HCT116 (cell line): Measurements from ENCODE around the gene SLC9B1. TPM values are rescaled to one million over a fixed set of nuclear protein-coding genes. Genes with fewer than 3 reads are reported as not detected.
"Not testable (repeated sequence)": the region's sequence is repeated elsewhere in the genome, so short reads cannot be mapped to it uniquely, and the experiment has no call there.

Experiments used
- ATAC-seq: fragments of 200-7000 bp; cut with Tn5 transposase; 2 replicates; pipeline ENCODE4 v1.9.1; 2020; ENCODE audit warnings: mild to moderate bottlenecking, moderate library complexity
- BruUV-seq: library from RNA; stranded (reverse); fragments of 400-500 nt; replicated peaks from 2 replicates; lab custom pipeline; 2021; lab: Mats Ljungman, UMichigan
- CTCF ChIA-PET: fragments of 300-600 bp; sonication (Branson Sonifier 250); formaldehyde crosslinking; loops from one replicate; lab custom pipeline; 2021; ENCODE audit warnings: antibody characterized with exemption; lab: Charles Lee
- POLR2A ChIA-PET: fragments of 300-600, 350-600 bp; sonication (Branson Sonifier 250); formaldehyde crosslinking; loops from one replicate; lab custom pipeline; 2021; ENCODE audit warnings: antibody characterized with exemption; lab: Charles Lee
- RAD21 ChIA-PET, 2 experiments: fragments of 300-600 bp; sonication (Branson Sonifier 250); formaldehyde crosslinking; loops; one replicate each; lab custom pipeline; 2023; ENCODE audit warnings: low total read pairs in 2 of 2; ENCODE audit not compliant: uncharacterized antibody in 2 of 2, unreplicated experiment in 2 of 2, low non-redundant PET in 1 of 2; lab: Charles Lee
- DNase-seq: peaks from one replicate; pipeline ENCODE4 v3.0.0-alpha.2; 2010; ENCODE audit warnings: low read depth, low spot score
- H2AFZ ChIP-seq: fragments of 200-600 bp; shearing (Covaris generic), sonication (generic); 2 replicates; pipeline ENCODE4 v1.6.1; 2017; ENCODE audit warnings: low read depth, mixed run types, mixed read lengths, antibody characterized with exemption, low read length; ENCODE audit not compliant: poor library complexity, severe bottlenecking
- H3K27ac ChIP-seq: 2 replicates; pipeline ENCODE4 v1.5.1; 2012; ENCODE audit warnings: low read depth, low read length
- H3K27me3 ChIP-seq: fragments of 200-600 bp; sonication (generic); 2 replicates; pipeline ENCODE4 v1.6.1; 2016; ENCODE audit warnings: mixed run types, low read length, mixed read lengths; ENCODE audit not compliant: insufficient read depth
- H3K36me3 ChIP-seq, 2 experiments: fragments of 200-500 bp in 1 of 2; fragments of 200-600 bp in 1 of 2; sonication (Bioruptor generic) in 1 of 2; sonication (generic) in 1 of 2; 2 replicates each; pipeline versions ENCODE4 v1.5.1 to v1.6.1; 2014 to 2016; ENCODE audit warnings: low read length in 2 of 2, inconsistent platforms in 1 of 2, mixed read lengths in 1 of 2, mixed run types in 1 of 2; ENCODE audit not compliant: insufficient read depth in 2 of 2, control insufficient read depth in 1 of 2
- H3K4me1 ChIP-seq, 2 experiments: fragments of 200-600 bp in 1 of 2; sonication (generic) in 1 of 2; 2 replicates each; pipeline versions ENCODE4 v1.5.1 to v1.6.1; 2012 to 2017; ENCODE audit warnings: low read length in 2 of 2, inconsistent platforms in 1 of 2, mild to moderate bottlenecking in 1 of 2, mixed read lengths in 1 of 2, mixed run types in 1 of 2, moderate library complexity in 1 of 2; ENCODE audit not compliant: insufficient read depth in 2 of 2, control insufficient read depth in 1 of 2
- H3K4me2 ChIP-seq: fragments of 200-600 bp; sonication (generic); 2 replicates; pipeline ENCODE4 v1.6.1; 2017; ENCODE audit warnings: mixed run types, low read length, mixed read lengths
- H3K4me3 ChIP-seq, 2 experiments: fragments of 200-600 bp in 1 of 2; sonication (generic) in 1 of 2; replicated peaks in 1 of 2; 2 replicates each; pipeline ENCODE4 v1.5.1; 2011 to 2016; ENCODE audit warnings: low read length in 2 of 2, control low read depth in 1 of 2, low read depth in 1 of 2, mild to moderate bottlenecking in 1 of 2, mixed read lengths in 1 of 2, mixed run types in 1 of 2
- H3K79me2 ChIP-seq: fragments of 200-600 bp; sonication (generic); 2 replicates; pipeline ENCODE4 v1.6.1; 2017; ENCODE audit warnings: mild to moderate bottlenecking, mixed run types, low read length, moderate library complexity, mixed read lengths; ENCODE audit not compliant: insufficient read depth
- H3K9ac ChIP-seq: fragments of 200-600 bp; sonication (generic); 2 replicates; pipeline ENCODE4 v1.6.1; 2016; ENCODE audit warnings: low read length, mixed read lengths
- H3K9me2 ChIP-seq: fragments of 200-600 bp; sonication (generic), shearing (Covaris generic); 2 replicates; pipeline ENCODE4 v1.6.1; 2017; ENCODE audit warnings: mixed run types, mild to moderate bottlenecking, moderate library complexity; ENCODE audit not compliant: insufficient read depth
- H3K9me3 ChIP-seq, 2 experiments: fragments of 200-500 bp in 1 of 2; fragments of 200-600 bp in 1 of 2; sonication (Bioruptor generic) in 1 of 2; sonication (generic) in 1 of 2; 2 replicates each; pipeline ENCODE4 v1.6.1; 2014 to 2017; ENCODE audit warnings: low read length in 2 of 2, mixed read lengths in 2 of 2, inconsistent platforms in 1 of 2, low read depth in 1 of 2, mild to moderate bottlenecking in 1 of 2, mixed run types in 1 of 2, moderate library complexity in 1 of 2; ENCODE audit not compliant: control insufficient read depth in 1 of 2, insufficient read depth in 1 of 2
- H4K20me1 ChIP-seq: fragments of 200-600 bp; sonication (generic), shearing (Covaris generic); 2 replicates; pipeline ENCODE4 v1.6.1; 2017; ENCODE audit warnings: mixed run types, mild to moderate bottlenecking, moderate library complexity; ENCODE audit not compliant: insufficient read depth
- EGR1 ChIP-seq: IDR thresholded peaks from 2 replicates; pipeline ENCODE4 v1.6.1; 2012; ENCODE audit warnings: low read depth
- EZH2 ChIP-seq: fragments of 200-600 bp; sonication (generic); IDR thresholded peaks from 2 replicates; pipeline ENCODE4 v1.6.1; 2017; ENCODE audit warnings: antibody characterized with exemption, mixed run types
- FOSL1 ChIP-seq: IDR thresholded peaks from 2 replicates; pipeline ENCODE4 v1.6.1; 2012; ENCODE audit warnings: low read depth
- JUND ChIP-seq: IDR thresholded peaks from 2 replicates; pipeline ENCODE4 v1.6.1; 2012
- MAX ChIP-seq: IDR thresholded peaks from 2 replicates; pipeline ENCODE4 v1.6.1; 2012
- REST ChIP-seq: IDR thresholded peaks from 2 replicates; pipeline ENCODE4 v1.6.1; 2012; ENCODE audit warnings: low read depth
- SIN3A ChIP-seq: IDR thresholded peaks from 2 replicates; pipeline ENCODE4 v1.6.1; 2012; ENCODE audit warnings: low read depth
- TCF7L2 ChIP-seq: IDR thresholded peaks from 2 replicates; pipeline ENCODE4 v1.7.0; 2011; ENCODE audit warnings: borderline replicate concordance, inconsistent platforms; ENCODE audit not compliant: insufficient read depth, insufficient read length; ENCODE audit errors: extremely low read depth
- ZFX ChIP-seq: fragments of 450-650 bp; IDR thresholded peaks from 2 replicates; pipeline ENCODE4 v1.6.1; 2017
- intact Hi-C: fragments of 100-400 bp; cut with micrococcal nuclease; formaldehyde crosslinking; loops from 2 replicates; pipeline ENCODE4 v1.10.0; 2022
- total RNA-seq: library from RNA; stranded (reverse); gene quantifications from one replicate; pipeline ENCODE4 v1.2.1, GENCODE V29; 2021; ENCODE audit not compliant: unreplicated experiment

SLC9B1 gene
- total RNA-seq, 1 experiment from 2014 or later: 0.74 TPM

GRCh38 chr4:102994803-102995202 lies 24.7 kb downstream of the SLC9B1 start:
- H3K4me2 ChIP-seq: no peak overlapping the region
- no peaks in the 10 kb centered on the region for H3K4me1 ChIP-seq
- H3K27ac ChIP-seq: no peak overlapping the region
- H3K4me3 ChIP-seq: no peak overlapping the region
- RAD21 ChIA-PET: no interaction called here
- TF ChIP-seq TCF7L2: no peak
- TF ChIP-seq MAX: no peak
- TF ChIP-seq SIN3A: no peak
- TF ChIP-seq JUND: no peak
- TF ChIP-seq REST: no peak
- no peak for TF ChIP-seq FOSL1
- no peak for TF ChIP-seq ZFX
- no peak for TF ChIP-seq EZH2
- no peak for TF ChIP-seq EGR1
- no peaks in the 10 kb centered on the region for H3K36me3 ChIP-seq
- no peak overlapping the region for H3K9ac ChIP-seq
- ATAC-seq (no peak), DNase-seq (no peak)
- intact Hi-C loops: loop anchor here (5.0 kb wide), 1 partner anchor 373 kb away; no protein-coding TSS in a partner anchor
- no peaks in the 10 kb centered on the region for H3K79me2 ChIP-seq
- H3K9me3 ChIP-seq: no peaks in the 10 kb centered on the region
- CTCF ChIA-PET: no interaction called here
- H3K9me2 ChIP-seq: 0 out of 2 replicates have a peak, but pooled peaks cover 5% of the 10 kb centered on the region
- no peaks in the 10 kb centered on the region for H4K20me1 ChIP-seq
- H2AFZ ChIP-seq: no peak overlapping the region
- BruUV-seq: no TSS peak
- no peaks in the 10 kb centered on the region for H3K27me3 ChIP-seq
- POLR2A ChIA-PET: no interaction called here

GRCh38 chr4:102993985-102994384 lies 25.5 kb downstream of the SLC9B1 start:
- CTCF ChIA-PET, H3K79me2 ChIP-seq, H3K27ac ChIP-seq, H3K4me1 ChIP-seq, BruUV-seq, H2AFZ ChIP-seq, H3K4me3 ChIP-seq, DNase-seq, H3K27me3 ChIP-seq, H3K9me2 ChIP-seq, RAD21 ChIA-PET, POLR2A ChIA-PET, H3K4me2 ChIP-seq, H3K9me3 ChIP-seq, H3K9ac ChIP-seq, ATAC-seq, H3K36me3 ChIP-seq, H4K20me1 ChIP-seq: not testable (repeated sequence)
- intact Hi-C loops: loop anchor here (5.0 kb wide), 1 partner anchor 372 kb away; no protein-coding TSS in a partner anchor
